Activated naive CD4-positive, alpha-beta T cell treated with anti-CD3 and anti-CD28 coated beads for 36 hours (primary cell): Measurements from ENCODE around the gene ZNF423. TPM values are rescaled to one million over a fixed set of nuclear protein-coding genes. Genes with fewer than 3 reads are reported as not detected.

ENCODE experiments used
- CTCF ChIA-PET: fragments of 350-600 bp; sonication (Branson Sonifier 250); formaldehyde crosslinking; loops from one replicate; lab custom pipeline; 2021; ENCODE audit warnings: antibody characterized with exemption; lab: Charles Lee
- DNase-seq: peaks from one replicate; pipeline ENCODE4 v3.0.0-alpha.2; 2020
- H3K27ac Mint-ChIP-seq: one replicate; pipeline ENCODE4 v1.8.0; 2021; ENCODE audit warnings: mild to moderate bottlenecking, mixed read lengths
- H3K27me3 Mint-ChIP-seq: one replicate; pipeline ENCODE4 v1.8.0; 2021; ENCODE audit warnings: low read depth, mixed read lengths
- H3K36me3 Mint-ChIP-seq: one replicate; pipeline ENCODE4 v1.8.0; 2021; ENCODE audit warnings: low read depth, mixed read lengths
- H3K4me1 Mint-ChIP-seq: one replicate; pipeline ENCODE4 v1.8.0; 2021; ENCODE audit warnings: low read depth, mixed read lengths
- H3K4me3 Mint-ChIP-seq: one replicate; pipeline ENCODE4 v1.8.0; 2021; ENCODE audit warnings: mild to moderate bottlenecking, moderate library complexity, mixed read lengths
- H3K9me3 Mint-ChIP-seq: one replicate; pipeline ENCODE4 v1.8.0; 2021; ENCODE audit warnings: mixed read lengths
- intact Hi-C: fragments of 100-400 bp; cut with micrococcal nuclease; formaldehyde crosslinking; loops from one replicate; pipeline ENCODE4 v1.15.1; 2023
- total RNA-seq, 2 experiments: library from RNA; stranded (reverse); gene quantifications; one replicate each; pipeline ENCODE4 v1.2.3, GENCODE V29; 2021

Gene ZNF423
- total RNA-seq, 2 experiments from 2014 or later = 0.05 TPM; not detected in 1

DNA sequence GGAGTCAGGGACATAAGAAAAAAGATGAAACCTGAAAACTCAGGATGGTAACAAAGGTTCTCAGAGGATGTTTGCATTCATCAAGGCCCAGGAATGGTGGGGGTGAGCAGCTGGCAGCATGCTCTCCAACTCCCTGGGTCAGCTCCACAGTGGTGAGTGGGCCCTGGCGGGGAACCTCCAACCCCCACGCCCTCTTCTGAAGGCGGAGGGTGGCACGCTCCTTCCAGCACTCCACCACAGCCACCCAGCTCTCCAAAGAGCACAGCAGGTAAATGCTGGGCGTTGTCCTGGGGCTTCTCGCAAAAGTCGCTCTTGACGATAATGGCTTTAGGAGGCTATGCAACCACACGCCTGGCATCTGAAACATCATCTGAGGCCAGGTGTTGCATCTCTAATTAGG is 308.5 kb downstream of the ZNF423 start:
- intact Hi-C loops = no loop called here
- no peaks in the 10 kb centered on the region for H3K27me3 Mint-ChIP-seq
- no peaks in the 10 kb centered on the region for H3K9me3 Mint-ChIP-seq
- DNase-seq = no peak
- H3K4me1 Mint-ChIP-seq = no peaks in the 10 kb centered on the region
- no peaks in the 10 kb centered on the region for H3K36me3 Mint-ChIP-seq
- H3K4me3 Mint-ChIP-seq = no peak overlapping the region
- CTCF ChIA-PET = no interaction called here
- H3K27ac Mint-ChIP-seq = no peak overlapping the region

DNA sequence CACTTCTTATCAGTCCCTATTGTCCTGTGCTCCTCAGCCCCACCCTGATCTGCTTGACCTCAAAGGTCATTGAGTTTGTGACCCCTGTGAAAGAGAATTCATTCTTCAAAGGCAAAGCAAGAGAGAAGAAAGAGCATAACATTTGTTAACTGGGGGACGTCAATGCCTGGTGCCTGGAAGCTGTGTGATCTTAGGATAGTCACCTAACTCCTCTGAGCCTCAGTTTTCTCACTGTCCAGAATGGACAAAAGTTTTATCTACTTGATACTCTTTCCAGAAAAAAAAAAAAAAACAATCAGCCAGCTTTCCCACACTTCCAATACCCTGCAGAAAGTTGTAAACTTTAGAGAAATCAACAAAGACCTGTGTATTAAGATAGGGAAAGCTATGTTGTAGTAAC is 309.2 kb downstream of the ZNF423 start:
- no peaks in the 10 kb centered on the region for H3K27me3 Mint-ChIP-seq
- no peak overlapping the region for H3K4me3 Mint-ChIP-seq
- peaks cover under 1% of the 10 kb centered on the region for H3K9me3 Mint-ChIP-seq
- CTCF ChIA-PET = no interaction called here
- no peak overlapping the region for H3K27ac Mint-ChIP-seq
- intact Hi-C loops = no loop called here
- no peaks in the 10 kb centered on the region for H3K36me3 Mint-ChIP-seq
- H3K4me1 Mint-ChIP-seq = no peaks in the 10 kb centered on the region
- DNase-seq = no peak

DNA sequence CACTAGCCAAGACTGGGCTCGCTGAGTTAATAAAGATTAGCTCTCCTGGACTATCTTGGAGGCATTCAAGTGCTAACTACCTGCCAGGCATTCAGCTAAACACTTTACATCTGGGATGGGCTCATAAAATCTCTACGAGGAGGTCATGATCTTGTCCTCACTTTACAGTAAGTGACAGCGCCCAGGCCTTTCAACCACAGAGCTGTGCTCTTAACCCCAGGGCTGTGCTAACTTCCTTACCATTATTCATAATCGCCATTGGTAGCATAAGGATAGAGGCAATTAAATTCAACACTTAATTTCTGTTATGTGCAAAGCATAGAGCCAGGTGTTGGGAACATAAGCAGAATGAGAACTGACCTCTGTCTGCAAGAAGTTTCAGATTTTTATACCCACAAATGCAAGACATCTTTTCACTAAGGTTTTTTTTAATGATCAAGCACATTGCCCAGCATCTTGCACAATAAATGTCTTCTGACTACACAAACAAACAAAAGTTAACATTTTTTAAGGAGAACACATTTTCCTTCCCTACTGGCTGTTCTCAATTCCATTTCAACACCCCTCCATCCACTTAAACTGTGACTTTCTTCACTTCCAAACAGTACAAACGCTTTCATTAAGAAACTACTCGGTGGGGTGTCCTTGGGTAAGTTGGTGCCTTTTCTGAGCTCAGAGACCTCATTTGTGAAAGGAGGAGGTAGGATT is 310.0 kb downstream of the ZNF423 start:
- Mint-ChIP-seq H3K27ac (no peak overlapping the region), H3K4me1 (no peaks in the 10 kb centered on the region), H3K9me3 (peaks cover 3% of the 10 kb centered on the region), H3K36me3 (no peaks in the 10 kb centered on the region), H3K4me3 (no peak overlapping the region), H3K27me3 (no peaks in the 10 kb centered on the region)
- DNase-seq = no peak
- CTCF ChIA-PET = interaction anchor here (0.6 kb wide), 1 partner anchor 50 kb away, joined by 3 read pairs; no protein-coding TSS in a partner anchor
- intact Hi-C loops = no loop called here

DNA sequence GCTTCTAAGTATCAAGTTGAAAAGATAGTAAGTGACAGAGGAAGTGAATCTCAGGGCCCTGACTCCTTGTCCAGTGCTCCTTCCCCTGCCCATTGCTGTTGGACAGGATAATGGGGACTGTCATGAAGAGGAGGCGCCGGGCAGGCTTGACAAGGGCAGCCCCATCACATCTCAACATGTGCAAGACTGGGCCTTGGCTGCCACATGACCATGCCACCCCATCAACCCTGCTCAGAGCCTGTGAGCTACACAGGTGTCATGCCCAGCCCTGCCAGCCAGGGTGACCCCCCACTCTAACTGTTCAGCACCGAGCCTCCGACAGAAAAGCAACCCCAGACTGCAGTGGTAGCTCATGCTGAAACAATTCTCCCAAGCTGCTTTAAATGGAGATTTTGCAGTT is 310.7 kb downstream of the ZNF423 start:
- CTCF ChIA-PET = no interaction called here
- H3K27ac Mint-ChIP-seq = no peak overlapping the region
- no peaks in the 10 kb centered on the region for H3K27me3 Mint-ChIP-seq
- no peak overlapping the region for H3K4me3 Mint-ChIP-seq
- DNase-seq = no peak
- H3K4me1 Mint-ChIP-seq = no peaks in the 10 kb centered on the region
- H3K36me3 Mint-ChIP-seq = no peaks in the 10 kb centered on the region
- intact Hi-C loops = no loop called here
- H3K9me3 Mint-ChIP-seq = peaks cover 3% of the 10 kb centered on the region

DNA sequence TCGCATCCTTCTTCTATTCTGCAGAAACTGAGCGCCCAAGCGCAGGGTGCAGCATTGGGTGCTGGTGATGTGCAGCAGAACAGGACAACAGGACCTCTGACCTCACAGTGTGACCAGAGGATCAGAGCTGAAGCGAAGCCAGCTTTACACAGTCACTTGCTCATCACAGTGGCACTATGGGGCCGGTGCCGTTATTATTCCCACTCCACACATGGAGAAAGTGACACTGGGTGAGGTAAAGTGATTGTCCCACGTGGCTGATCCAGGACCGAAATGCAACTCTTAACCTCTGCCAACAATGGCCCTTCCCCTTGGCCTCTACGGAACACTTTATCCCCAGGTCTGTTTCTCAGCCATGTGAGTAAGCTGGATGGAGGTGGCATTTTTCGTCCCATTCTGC is 311.1 kb downstream of the ZNF423 start:
- Mint-ChIP-seq H3K27me3 (no peaks in the 10 kb centered on the region), H3K4me1 (no peaks in the 10 kb centered on the region)
- intact Hi-C loops = no loop called here

DNA sequence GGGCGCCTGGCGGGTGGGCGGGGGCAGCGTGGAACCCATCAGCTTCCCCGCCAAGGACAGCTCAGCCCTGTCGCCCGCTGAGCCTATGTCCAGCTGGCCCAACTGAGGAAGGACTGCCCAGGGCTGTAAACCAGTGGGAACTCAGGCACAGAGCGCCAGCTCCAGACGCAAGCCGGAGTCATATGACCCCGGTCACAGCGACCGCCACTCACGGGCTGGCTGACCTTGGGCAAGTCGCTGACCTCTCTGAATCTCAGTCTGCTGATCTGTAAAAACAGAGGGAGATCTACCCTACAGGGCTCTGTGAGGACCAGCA is 312.3 kb downstream of the ZNF423 start:
- CTCF ChIA-PET = interaction anchor here (1.2 kb wide), 1 partner anchor 49 kb away, joined by 3 read pairs; no protein-coding TSS in a partner anchor
- Mint-ChIP-seq H3K27ac (no peak overlapping the region), H3K27me3 (no peaks in the 10 kb centered on the region), H3K4me3 (no peak overlapping the region), H3K36me3 (no peaks in the 10 kb centered on the region), H3K4me1 (no peaks in the 10 kb centered on the region), H3K9me3 (peaks cover 3% of the 10 kb centered on the region)
- intact Hi-C loops = no loop called here
- DNase-seq = no peak

More for the DNA sequence above, 311.1 kb downstream of the ZNF423 start:
- H3K9me3 Mint-ChIP-seq = peaks cover 3% of the 10 kb centered on the region
- no peak overlapping the region for H3K4me3 Mint-ChIP-seq
- DNase-seq = no peak
- H3K36me3 Mint-ChIP-seq = no peaks in the 10 kb centered on the region
- CTCF ChIA-PET = no interaction called here
- no peak overlapping the region for H3K27ac Mint-ChIP-seq

DNA sequence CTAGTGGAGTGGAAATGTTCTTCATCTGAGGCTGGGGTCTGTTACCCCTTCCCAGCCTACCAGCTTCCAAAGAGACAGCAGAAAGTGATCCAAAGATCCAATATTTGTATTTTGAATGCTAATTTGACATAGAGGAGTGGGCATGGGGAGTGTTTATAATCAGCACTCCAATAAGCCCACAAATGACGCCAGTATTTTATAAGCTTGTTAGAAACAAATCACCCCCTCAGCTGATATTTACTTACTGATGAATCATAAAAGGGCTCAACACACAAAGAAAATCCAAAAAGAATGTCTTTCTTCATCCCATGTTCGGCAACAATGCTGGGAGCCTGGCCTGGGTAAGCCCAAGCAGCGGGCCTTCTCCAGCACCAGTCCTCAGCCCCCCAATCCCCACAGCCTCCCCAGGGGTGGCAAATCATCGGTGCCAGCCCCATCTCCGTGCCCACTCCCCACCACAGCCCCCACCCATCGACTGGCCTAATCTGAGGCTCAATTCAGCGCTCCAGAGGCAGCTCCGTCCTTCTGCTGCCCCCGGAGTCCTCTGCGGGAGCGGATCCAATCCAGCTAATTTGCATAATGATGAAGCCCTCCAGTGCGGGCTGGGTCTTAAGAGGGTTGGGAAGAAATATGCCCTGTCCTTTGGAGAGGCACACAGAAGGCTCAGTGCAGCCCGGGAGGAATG is 312.8 kb downstream of the ZNF423 start:
- H3K27me3 Mint-ChIP-seq = no peaks in the 10 kb centered on the region
- H3K27ac Mint-ChIP-seq = no peak overlapping the region
- H3K36me3 Mint-ChIP-seq = no peaks in the 10 kb centered on the region
- CTCF ChIA-PET = interaction anchor here (1.2 kb wide), 1 partner anchor 50 kb away, joined by 3 read pairs; no protein-coding TSS in a partner anchor
- no peaks in the 10 kb centered on the region for H3K4me1 Mint-ChIP-seq
- no peak for DNase-seq
- no peak overlapping the region for H3K4me3 Mint-ChIP-seq
- intact Hi-C loops = no loop called here
- peaks cover 3% of the 10 kb centered on the region for H3K9me3 Mint-ChIP-seq

DNA sequence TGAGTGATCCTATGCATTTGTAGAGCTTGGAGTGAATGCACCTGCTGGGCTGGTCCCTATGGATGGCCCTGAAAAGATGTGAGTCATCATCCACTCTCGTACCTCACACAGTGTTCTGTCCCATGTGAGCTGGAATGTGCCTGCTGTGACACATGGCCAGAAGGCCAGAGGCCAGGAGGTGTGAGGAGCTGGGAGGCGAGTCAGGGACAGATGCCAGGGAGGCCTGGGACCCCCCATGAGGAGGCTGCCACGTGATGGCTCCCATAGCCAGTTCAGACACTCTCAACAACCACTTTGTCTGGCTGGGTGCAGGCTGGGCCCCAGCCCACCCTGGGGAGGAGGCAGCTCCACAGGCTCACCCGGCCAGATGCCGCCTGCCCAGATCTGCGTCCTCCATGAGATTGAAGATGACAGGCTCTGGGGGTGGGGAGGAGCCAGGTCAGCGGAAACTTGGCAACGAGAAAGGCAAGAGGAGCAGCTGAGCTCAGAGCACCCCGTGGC is 313.5 kb downstream of the ZNF423 start:
- H3K36me3 Mint-ChIP-seq = no peaks in the 10 kb centered on the region
- H3K4me1 Mint-ChIP-seq = no peaks in the 10 kb centered on the region
- no peak for DNase-seq
- no peak overlapping the region for H3K27ac Mint-ChIP-seq
- CTCF ChIA-PET = interaction anchor here (1.2 kb wide), 1 partner anchor 51 kb away, joined by 3 read pairs; no protein-coding TSS in a partner anchor
- no peaks in the 10 kb centered on the region for H3K27me3 Mint-ChIP-seq
- peaks cover 3% of the 10 kb centered on the region for H3K9me3 Mint-ChIP-seq
- H3K4me3 Mint-ChIP-seq = no peak overlapping the region
- intact Hi-C loops = no loop called here

DNA sequence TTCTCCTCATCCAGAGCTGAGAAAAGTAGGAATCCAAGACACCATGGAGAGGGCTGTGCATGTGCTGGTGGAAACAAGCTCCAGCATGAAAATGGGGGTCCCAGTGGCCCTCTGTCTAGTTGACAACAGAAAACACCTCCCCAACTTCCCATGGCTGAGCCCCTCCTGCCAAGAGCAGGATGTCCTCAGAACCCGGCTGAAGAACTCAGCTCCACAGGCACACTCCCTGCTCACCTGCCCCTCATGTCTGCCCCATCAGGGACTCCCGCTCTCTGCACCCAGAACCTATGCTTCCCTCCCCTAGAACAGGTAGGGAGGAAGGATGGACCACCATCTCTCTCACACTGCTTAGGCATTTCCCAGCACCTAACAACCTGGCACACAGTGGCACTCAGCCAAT is 315.1 kb downstream of the ZNF423 start:
- H3K4me1 Mint-ChIP-seq = no peaks in the 10 kb centered on the region
- H3K27me3 Mint-ChIP-seq = no peaks in the 10 kb centered on the region
- H3K27ac Mint-ChIP-seq = no peak overlapping the region
- intact Hi-C loops = no loop called here
- H3K36me3 Mint-ChIP-seq = no peaks in the 10 kb centered on the region
- no peak overlapping the region for H3K4me3 Mint-ChIP-seq
- CTCF ChIA-PET = no interaction called here
- DNase-seq = no peak
- peaks cover 3% of the 10 kb centered on the region for H3K9me3 Mint-ChIP-seq

DNA sequence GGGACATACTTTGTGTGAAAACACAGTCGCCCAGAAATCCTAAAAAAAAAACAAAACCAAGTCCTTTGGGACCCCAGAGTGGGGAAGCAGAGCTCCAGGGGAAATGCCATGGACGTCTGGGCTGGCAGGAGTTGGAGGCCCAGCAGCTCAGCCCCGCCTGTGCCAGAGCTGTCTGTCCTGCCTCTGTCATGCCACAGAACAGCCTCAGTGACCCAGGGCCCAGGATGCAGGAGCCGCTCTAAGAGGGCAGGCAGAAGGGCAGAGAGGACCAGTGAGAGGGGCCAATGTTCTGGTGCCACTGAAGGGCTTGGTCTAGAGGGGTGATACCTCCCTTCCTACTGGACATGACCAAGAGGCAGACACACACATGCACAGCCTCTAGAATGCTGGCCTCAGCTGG is 316.2 kb downstream of the ZNF423 start:
- Mint-ChIP-seq H3K27me3 (no peaks in the 10 kb centered on the region), H3K4me3 (no peak overlapping the region), H3K27ac (no peak overlapping the region), H3K9me3 (peaks cover 3% of the 10 kb centered on the region), H3K4me1 (no peaks in the 10 kb centered on the region), H3K36me3 (no peaks in the 10 kb centered on the region)
- CTCF ChIA-PET = no interaction called here
- DNase-seq = no peak
- intact Hi-C loops = no loop called here

DNA sequence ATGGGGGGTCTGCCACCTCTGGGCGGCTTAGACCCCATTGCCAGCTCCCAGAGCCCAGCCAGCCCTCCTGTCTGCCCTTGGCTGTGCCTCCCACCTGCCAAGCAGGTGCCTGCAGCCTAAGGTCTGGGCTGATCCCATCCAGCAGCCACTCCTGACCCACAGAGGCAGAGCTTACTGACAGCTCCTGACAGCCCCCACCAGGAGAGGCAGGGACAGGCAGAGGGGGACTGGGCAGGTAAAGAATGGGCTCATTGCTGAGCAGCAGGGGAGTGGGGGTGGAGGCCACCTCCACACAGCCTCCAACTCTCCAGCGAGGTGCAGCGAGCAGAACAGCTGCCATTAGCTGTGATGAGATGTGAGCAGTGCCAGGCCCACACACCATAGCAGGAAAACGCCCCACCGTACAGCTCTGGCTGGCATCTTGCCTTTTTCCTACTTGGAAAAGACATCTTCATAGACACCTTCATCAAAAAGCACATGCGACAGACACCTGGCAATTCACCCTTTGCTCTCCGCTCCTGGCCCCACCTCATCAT is 317.9 kb downstream of the ZNF423 start:
- CTCF ChIA-PET = no interaction called here

DNA sequence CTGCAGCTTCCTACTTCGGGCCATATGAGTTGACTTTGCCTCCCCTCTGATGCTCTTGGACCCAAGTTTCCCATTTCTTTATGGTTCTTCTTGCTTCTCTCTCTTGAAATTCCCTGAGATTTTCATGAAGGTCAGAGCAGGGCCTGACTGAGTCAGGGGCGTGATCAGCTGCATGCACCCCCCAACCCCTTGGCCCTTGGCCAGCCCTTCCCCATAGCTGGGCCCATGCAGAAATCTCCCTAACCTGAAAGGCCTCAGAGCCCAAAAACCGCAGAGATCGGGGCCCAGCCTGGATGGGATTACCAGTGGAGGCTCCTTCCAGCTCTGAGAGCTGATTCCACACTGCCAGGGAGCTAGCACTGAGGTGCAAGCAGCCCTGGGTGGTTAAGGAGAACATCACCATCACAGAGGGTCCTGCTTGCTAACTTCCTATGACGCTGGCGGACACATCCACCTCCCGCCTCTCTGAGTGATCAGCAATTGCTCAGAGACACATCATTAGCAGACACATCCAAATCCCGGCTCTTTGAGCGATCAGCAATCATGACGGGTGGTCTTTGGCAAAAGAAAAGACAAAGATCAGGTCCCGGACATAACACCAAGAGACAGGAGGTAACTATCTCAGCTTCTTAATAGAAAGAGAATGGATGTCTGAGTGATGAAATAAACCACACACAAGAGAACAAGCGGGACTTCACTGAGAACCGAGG is 320.9 kb downstream of the ZNF423 start:
- CTCF ChIA-PET = interaction anchor here (0.5 kb wide), 1 partner anchor 79 kb away, joined by 3 read pairs; no protein-coding TSS in a partner anchor
- Mint-ChIP-seq H3K27ac (no peak overlapping the region), H3K4me3 (no peak overlapping the region), H3K4me1 (no peaks in the 10 kb centered on the region), H3K36me3 (no peaks in the 10 kb centered on the region), H3K27me3 (no peaks in the 10 kb centered on the region), H3K9me3 (no peaks in the 10 kb centered on the region)
- intact Hi-C loops = no loop called here
- no peak for DNase-seq

More for the DNA sequence above, 317.9 kb downstream of the ZNF423 start:
- Mint-ChIP-seq H3K36me3 (no peaks in the 10 kb centered on the region), H3K27me3 (no peaks in the 10 kb centered on the region), H3K27ac (no peak overlapping the region), H3K9me3 (peaks cover 3% of the 10 kb centered on the region), H3K4me1 (no peaks in the 10 kb centered on the region), H3K4me3 (no peak overlapping the region)
- no peak for DNase-seq
- intact Hi-C loops = no loop called here
